IMR-90 (cell line): Measurements from ENCODE around the gene CCDC69. TPM values are rescaled to one million over a fixed set of nuclear protein-coding genes. Genes with fewer than 3 reads are reported as not detected.

ENCODE experiments used
- ATAC-seq: fragments of 200-7000 bp; cut with Tn5 transposase; 2 replicates; pipeline ENCODE4 v1.9.1; 2020; ENCODE audit warnings: low read depth, mild to moderate bottlenecking, moderate library complexity
- Bru-seq: library from RNA; stranded (reverse); fragments of 400-500 nt; gene quantifications from one replicate; lab custom pipeline; 2021; lab: Mats Ljungman, UMichigan
- BruChase-seq, 2 experiments: library from RNA; stranded (reverse); fragments of 400-500 nt; gene quantifications; one replicate each; lab custom pipeline; 2021; lab: Mats Ljungman, UMichigan
- BruUV-seq: library from RNA; stranded (reverse); fragments of 400-500 nt; replicated peaks from 2 replicates; lab custom pipeline; 2021; lab: Mats Ljungman, UMichigan
- CTCF ChIA-PET: fragments of 300-600 bp; formaldehyde crosslinking; extraction: SDS; loops from one replicate; lab custom pipeline; 2021; ENCODE audit warnings: antibody characterized with exemption; lab: Yijun Ruan, JAX
- POLR2A ChIA-PET: fragments of 300-600 bp; sonication (Branson Sonifier 250); formaldehyde crosslinking; loops from one replicate; lab custom pipeline; 2022; ENCODE audit warnings: antibody characterized with exemption; ENCODE audit not compliant: unreplicated experiment; lab: Charles Lee
- DNase-seq: peaks from one replicate; pipeline ENCODE4 v3.0.0; 2013
- H2AFZ ChIP-seq: replicated peaks from 2 replicates; pipeline ENCODE3; 2013; ENCODE audit warnings: low read length, mild to moderate bottlenecking; ENCODE audit not compliant: poor library complexity
- H2AK5ac ChIP-seq: 2 replicates; pipeline ENCODE4 v1.6.1; 2013; ENCODE audit warnings: low read depth, low read length, inconsistent platforms
- H2AK9ac ChIP-seq: replicated peaks from 2 replicates; pipeline ENCODE3; 2013; ENCODE audit warnings: mild to moderate bottlenecking, low read depth, low read length, moderate library complexity; ENCODE audit not compliant: poor library complexity
- H2BK120ac ChIP-seq: 2 replicates; pipeline ENCODE4 v1.6.1; 2013; ENCODE audit warnings: low read depth, low read length, inconsistent platforms
- H2BK15ac ChIP-seq: 3 replicates; pipeline ENCODE4 v1.6.1; 2013; ENCODE audit warnings: low read depth, low read length, inconsistent platforms
- H2BK20ac ChIP-seq: 2 replicates; pipeline ENCODE4 v1.6.1; 2013; ENCODE audit warnings: low read depth, mild to moderate bottlenecking, inconsistent platforms, low read length, moderate library complexity
- H2BK5ac ChIP-seq: 2 replicates; pipeline ENCODE4 v1.6.1; 2013; ENCODE audit warnings: mild to moderate bottlenecking, low read depth, low read length, inconsistent platforms; ENCODE audit not compliant: poor library complexity, severe bottlenecking
- H3K14ac ChIP-seq: replicated peaks from 2 replicates; pipeline ENCODE4 v1.6.1; 2013; ENCODE audit warnings: low read depth, low read length, inconsistent platforms
- H3K18ac ChIP-seq: 2 replicates; pipeline ENCODE4 v1.6.1; 2013; ENCODE audit warnings: low read depth, low read length, control low read depth
- H3K23ac ChIP-seq: 2 replicates; pipeline ENCODE4 v1.6.1; 2013; ENCODE audit warnings: low read depth, low read length, inconsistent platforms
- H3K27ac ChIP-seq: 2 replicates; pipeline ENCODE4 v1.5.1; 2013; ENCODE audit warnings: mild to moderate bottlenecking, control low read depth, low read length; ENCODE audit not compliant: insufficient read depth
- H3K27me3 ChIP-seq: 2 replicates; pipeline ENCODE4 v1.6.1; 2013; ENCODE audit warnings: low read length; ENCODE audit not compliant: control insufficient read depth, insufficient read depth
- H3K36me3 ChIP-seq: 2 replicates; pipeline ENCODE4 v1.6.1; 2013; ENCODE audit warnings: low read length, mixed read lengths; ENCODE audit not compliant: control insufficient read depth, insufficient read depth
- H3K4ac ChIP-seq: 2 replicates; pipeline ENCODE4 v1.6.1; 2013; ENCODE audit warnings: low read depth, low read length, inconsistent platforms
- H3K4me1 ChIP-seq: 2 replicates; pipeline ENCODE4 v1.6.1; 2013; ENCODE audit warnings: low read length, mixed read lengths; ENCODE audit not compliant: control insufficient read depth, insufficient read depth
- H3K4me2 ChIP-seq: 2 replicates; pipeline ENCODE4 v1.6.1; 2013; ENCODE audit warnings: low read depth, mild to moderate bottlenecking, control low read depth, low read length, moderate library complexity
- H3K4me3 ChIP-seq: 2 replicates; pipeline ENCODE4 v1.5.1; 2013; ENCODE audit warnings: low read depth, mild to moderate bottlenecking, control low read depth, low read length, moderate library complexity; ENCODE audit not compliant: insufficient read depth
- H3K56ac ChIP-seq: 2 replicates; pipeline ENCODE4 v1.6.1; 2013; ENCODE audit warnings: low read length, inconsistent platforms; ENCODE audit not compliant: insufficient read depth; ENCODE audit errors: extremely low read depth
- H3K79me1 ChIP-seq, 2 experiments: 2 replicates each; pipeline ENCODE4 v1.6.1; 2013; ENCODE audit warnings: low read length in 2 of 2, inconsistent platforms in 1 of 2, low read depth in 1 of 2
- H3K9ac ChIP-seq: 2 replicates; pipeline ENCODE4 v1.6.1; 2013; ENCODE audit warnings: low read depth, low read length, control low read depth
- H3K9me1 ChIP-seq: 2 replicates; pipeline ENCODE4 v1.6.1; 2013; ENCODE audit warnings: low read length, inconsistent platforms; ENCODE audit not compliant: insufficient read depth
- H3K9me3 ChIP-seq: 2 replicates; pipeline ENCODE4 v1.6.1; 2013; ENCODE audit warnings: low read length; ENCODE audit not compliant: control insufficient read depth, insufficient read depth
- H4K20me1 ChIP-seq: 2 replicates; pipeline ENCODE4 v1.6.1; 2013; ENCODE audit warnings: low read length, inconsistent platforms; ENCODE audit not compliant: insufficient read depth
- H4K5ac ChIP-seq: 2 replicates; pipeline ENCODE4 v1.6.1; 2013; ENCODE audit warnings: mild to moderate bottlenecking, low read depth, low read length, control low read depth
- H4K8ac ChIP-seq, 2 experiments: 2 replicates each; pipeline ENCODE4 v1.6.1; 2013; ENCODE audit warnings: low read depth in 2 of 2, low read length in 2 of 2, control low read depth in 1 of 2, inconsistent platforms in 1 of 2
- H4K91ac ChIP-seq: 2 replicates; pipeline ENCODE4 v1.6.1; 2013; ENCODE audit warnings: low read depth, low read length, inconsistent platforms; ENCODE audit not compliant: insufficient read depth
- BHLHE40 ChIP-seq: fragments of 150-350 bp; IDR thresholded peaks from 2 replicates; pipeline ENCODE4 v1.6.1; 2016; ENCODE audit warnings: mild to moderate bottlenecking, low read depth, low read length
- MAFK ChIP-seq: IDR thresholded peaks from 2 replicates; pipeline ENCODE4 v1.6.1; 2012; ENCODE audit warnings: low read depth, low read length, improper control_type of control experiment
- RCOR1 ChIP-seq: IDR thresholded peaks from 2 replicates; pipeline ENCODE4 v1.6.1; 2012; ENCODE audit warnings: mild to moderate bottlenecking, low read length, improper control_type of control experiment; ENCODE audit not compliant: insufficient replicate concordance
- WGBS, 2 experiments: methylation state at CpG; one replicate each; pipeline versions ENCODE4 v1.1.5 to v1.1.7; 2013; ENCODE audit warnings: missing lambda C conversion rate in 2 of 2; ENCODE audit not compliant: insufficient read length in 1 of 2; ENCODE audit errors: extremely low coverage in 2 of 2; 5-methylcytosine and 5-hydroxymethylcytosine counted together
- dilution Hi-C: fragments of 300-500 bp; cut with HindIII; formaldehyde crosslinking; loops from one replicate; pipeline ENCODE4 v1.14.3; 2018; ENCODE audit warnings: low sequenced_read_pairs; ENCODE audit not compliant: unreplicated experiment
- in situ Hi-C: fragments of 300-500 bp; cut with MboI; formaldehyde crosslinking; loops from 3 replicates; pipeline ENCODE4 v1.14.3; 2019; ENCODE audit warnings: low sequenced_read_pairs, inconsistent platforms, mixed read lengths
- intact Hi-C: fragments of 100-400 bp; cut with micrococcal nuclease; formaldehyde crosslinking; loops from 2 replicates; pipeline ENCODE4 v1.10.0; 2022
- long read RNA-seq: library from polyadenylated mRNA; unstranded; transcript quantifications from one replicate; pipeline ENCODE4 v2.0.0, GENCODE V29; 2021; ENCODE audit not compliant: unreplicated experiment
- polyA plus RNA-seq, 3 experiments: library from polyadenylated mRNA; depleted of rRNA; stranded (reverse); fragments of >200 nt; gene quantifications; 2 replicates each; pipeline ENCODE4 v1.2.3, GENCODE V29; 2012; ENCODE audit warnings: low replicate concordance in 1 of 3
- total RNA-seq: library from RNA; depleted of rRNA; stranded (reverse); fragments of >200 nt; gene quantifications from 2 replicates; pipeline ENCODE4 v1.2.3, GENCODE V29; 2012; rRNA removed

CCDC69 gene, protein sequence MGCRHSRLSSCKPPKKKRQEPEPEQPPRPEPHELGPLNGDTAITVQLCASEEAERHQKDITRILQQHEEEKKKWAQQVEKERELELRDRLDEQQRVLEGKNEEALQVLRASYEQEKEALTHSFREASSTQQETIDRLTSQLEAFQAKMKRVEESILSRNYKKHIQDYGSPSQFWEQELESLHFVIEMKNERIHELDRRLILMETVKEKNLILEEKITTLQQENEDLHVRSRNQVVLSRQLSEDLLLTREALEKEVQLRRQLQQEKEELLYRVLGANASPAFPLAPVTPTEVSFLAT
- total RNA-seq, result 0.36 and 0.56 TPM in 2 replicates
- 0.36 and 0.48 TPM in 2 replicates for polyA plus RNA-seq (2012; rRNA removed)
- 0.25 and 0.31 TPM in 2 replicates for polyA plus RNA-seq (2012; cell fraction: cytosol; rRNA removed)
- 0.11 and 0.24 TPM in 2 replicates for polyA plus RNA-seq (2012; cell fraction: nucleus; rRNA removed; ENCODE audit: low replicate concordance)
- percentile 27 among the genes with signal in this experiment for Bru-seq, nascent RNA
- percentile 29 among the genes with signal in this experiment for BruChase-seq, experiment 1, labeled RNA remaining after a 6-hour chase
- percentile 28 among the genes with signal in this experiment for BruChase-seq, experiment 2, labeled RNA remaining after a 2-hour chase
- long read RNA-seq, partial matches to known transcripts, result 0 of 1 reads
- long read RNA-seq, other reads (novel, unspliced or antisense), result 0 of 1 reads

DNA sequence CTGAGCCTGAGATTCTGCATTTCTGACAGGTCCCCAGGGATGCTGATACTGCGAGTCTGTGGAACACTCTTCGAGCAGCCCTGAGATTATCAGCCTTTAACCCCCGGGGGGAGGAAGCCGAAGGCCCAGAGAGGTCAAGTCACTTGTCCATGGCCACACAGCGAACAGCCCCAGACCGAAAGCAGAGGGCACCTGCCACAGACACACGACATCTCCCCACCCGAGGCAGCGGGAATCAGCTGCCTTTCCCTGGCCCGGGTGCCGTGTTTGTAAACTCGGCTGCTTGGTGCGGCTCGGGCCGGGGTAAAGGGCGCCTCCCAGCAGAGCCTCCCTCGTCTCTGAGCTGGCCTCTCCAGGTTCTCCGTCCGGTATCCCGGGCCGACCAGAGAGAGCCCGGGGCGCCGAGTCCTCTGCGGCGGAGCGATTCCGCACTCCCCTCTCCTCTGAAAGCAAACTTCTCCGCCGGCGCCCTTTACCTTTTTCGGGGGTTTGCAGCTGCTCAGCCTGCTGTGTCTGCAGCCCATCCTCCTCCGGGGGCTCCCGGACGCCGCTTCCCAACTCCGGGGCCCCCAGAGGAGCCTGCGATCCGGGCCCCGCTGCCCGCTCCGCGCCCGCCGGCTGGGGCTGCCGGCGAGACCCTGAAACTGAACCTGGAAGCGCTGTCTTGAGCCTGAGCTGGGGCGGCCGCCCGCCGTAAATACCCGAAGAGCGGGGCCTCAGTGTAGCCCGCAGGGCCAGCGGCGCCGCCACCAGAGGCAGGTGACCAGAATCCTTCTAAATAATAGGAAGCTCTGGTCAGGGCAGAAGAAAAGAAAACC lies at the start of gene CCDC69:
CCDC69 (minus strand) TSS at position 646 of the 818 bp plus-strand sequence; CDS start at position 524, 122 bp downstream.
- Histone ChIP-seq H4K5ac (no peak within 1 kb of the TSS), H2AK5ac (no peak within 1 kb of the TSS), H2AFZ (peak within 1 kb of the TSS; percentile 85), H3K23ac (no peak within 1 kb of the TSS), H4K20me1 (no peaks in the 10 kb centered on the region; the same call in 1 of the 2 replicates), H2AK9ac (peak within 1 kb of the TSS; percentile 4), H3K56ac (no peak within 1 kb of the TSS), H3K18ac (no peak within 1 kb of the TSS), H2BK20ac (no peak within 1 kb of the TSS), H2BK120ac (no peak within 1 kb of the TSS), H3K9ac (no peak within 1 kb of the TSS; the same call in 1 of the 2 replicates), H3K4me2 (peak within 1 kb of the TSS; percentile 11), H4K91ac (no peak within 1 kb of the TSS), H3K9me3 (no peaks in the 10 kb centered on the region), H3K36me3 (no peaks in the 10 kb centered on the region), H3K27me3 (peaks cover 6% of the 10 kb centered on the region), H2BK5ac (no peak within 1 kb of the TSS), H3K9me1 (peaks cover 4% of the 10 kb centered on the region; the same call in 1 of the 2 replicates), H3K27ac (no peak within 1 kb of the TSS), H2BK15ac (no peak within 1 kb of the TSS), H3K4ac (no peak within 1 kb of the TSS), H3K4me1 (peaks cover 5% of the 10 kb centered on the region), H3K79me1 (no peaks in the 10 kb centered on the region), H3K14ac (no peak within 1 kb of the TSS), H4K8ac (no peak within 1 kb of the TSS), H3K4me3 (peak within 1 kb of the TSS; percentile 55)
- POLR2A ChIA-PET, result no interaction called here
- CTCF ChIA-PET, result interaction anchor here (0.6 to 2.2 kb wide), 4 partner anchors 9 to 422 kb away, joined by 3 to 10 read pairs (median 4); no protein-coding TSS in a partner anchor
- BruUV-seq, result no TSS peak
- dilution Hi-C loops (no loop called here), intact Hi-C loops (loop anchor here (1.0 to 5.0 kb wide), 2 partner anchors 11 to 41 kb away; no protein-coding TSS in a partner anchor), in situ Hi-C loops (no loop called here)
- peak; percentile 4; the same call in 1 of the 2 replicates for TF ChIP-seq BHLHE40
- TF ChIP-seq RCOR1, result no peak
- TF ChIP-seq MAFK, result peak; percentile 45; the same call in 1 of the 2 replicates
- DNase-seq (peak; percentile 57), ATAC-seq (peak; percentile 93)
- WGBS, 2 experiments, result 1% methylated on average over 21 of the region's 58 CpGs; no CpG with 5 or more reads in 1 of the 2 experiments
